Panc1 (cell line): ENCODE measurements around the gene SAMD4A. TPM values are rescaled to one million over a fixed set of nuclear protein-coding genes. Genes with fewer than 3 reads are reported as not detected.

Experiments
- ATAC-seq: fragments of 200-7000 bp; cut with Tn5 transposase; 2 replicates; pipeline ENCODE4 v1.9.1; 2020; ENCODE audit warnings: mild to moderate bottlenecking, moderate library complexity
- BruUV-seq: library from RNA; stranded (reverse); fragments of 400-500 nt; replicated peaks from 2 replicates; lab custom pipeline; 2021; lab: Mats Ljungman, UMichigan
- CTCF ChIA-PET: fragments of 300-600 bp; sonication (Branson Sonifier 250); formaldehyde crosslinking; loops from one replicate; lab custom pipeline; 2022; ENCODE audit warnings: antibody characterized with exemption; lab: Charles Lee
- POLR2A ChIA-PET: fragments of 300-600 bp; sonication (Branson Sonifier 250); formaldehyde crosslinking; loops from one replicate; lab custom pipeline; 2022; ENCODE audit warnings: antibody characterized with exemption; lab: Charles Lee
- DNase-seq: peaks from one replicate; pipeline ENCODE4 v3.0.0-alpha.2; 2010; ENCODE audit warnings: low read depth, low spot score
- H3K27ac ChIP-seq: 2 replicates; pipeline ENCODE4 v1.5.1; 2011; ENCODE audit warnings: mild to moderate bottlenecking, low read length, inconsistent platforms
- H3K27me3 ChIP-seq: fragments of 200-500 bp; sonication (Bioruptor generic); 2 replicates; pipeline ENCODE4 v1.6.0; 2014; ENCODE audit warnings: low read length, inconsistent platforms; ENCODE audit not compliant: control insufficient read depth, insufficient read depth
- H3K36me3 ChIP-seq: fragments of 200-500 bp; sonication (Bioruptor generic); 2 replicates; pipeline ENCODE4 v1.5.1; 2014; ENCODE audit warnings: inconsistent platforms, mild to moderate bottlenecking, low read length, moderate library complexity; ENCODE audit not compliant: control insufficient read depth, insufficient read depth
- H3K4me1 ChIP-seq: 2 replicates; pipeline ENCODE4 v1.5.1; 2011; ENCODE audit warnings: inconsistent platforms, mild to moderate bottlenecking, low read length, moderate library complexity; ENCODE audit not compliant: control insufficient read depth, insufficient read depth
- H3K4me3 ChIP-seq, 2 experiments: 2 replicates each; pipeline ENCODE4 v1.5.1; 2011 to 2012; ENCODE audit warnings: low read depth in 2 of 2, low read length in 2 of 2, mild to moderate bottlenecking in 2 of 2, inconsistent platforms in 1 of 2, moderate library complexity in 1 of 2
- H3K9me3 ChIP-seq: fragments of 200-500 bp; sonication (Bioruptor generic); 2 replicates; pipeline ENCODE4 v1.5.1; 2014; ENCODE audit warnings: low read depth, mild to moderate bottlenecking, inconsistent platforms, low read length, moderate library complexity; ENCODE audit not compliant: control insufficient read depth, insufficient read depth
- CTCF ChIP-seq: fragments of 450-650 bp; IDR thresholded peaks from 2 replicates; pipeline ENCODE4 v1.5.1; 2017; ENCODE audit warnings: mild to moderate bottlenecking
- POLR2AphosphoS5 ChIP-seq: IDR thresholded peaks from 2 replicates; pipeline ENCODE4 v1.6.1; 2012; ENCODE audit warnings: mild to moderate bottlenecking, low read depth, low read length, moderate library complexity
- REST ChIP-seq, 2 experiments: IDR thresholded peaks; 2 replicates each; pipeline ENCODE4 v1.6.1; 2011 to 2012; ENCODE audit warnings: low read depth in 2 of 2, control low read depth in 1 of 2, low read length in 1 of 2, mild to moderate bottlenecking in 1 of 2, moderate library complexity in 1 of 2; ENCODE audit not compliant: insufficient read depth in 1 of 2
- SIN3A ChIP-seq: IDR thresholded peaks from 2 replicates; pipeline ENCODE4 v1.6.1; 2012; ENCODE audit warnings: low read depth, mild to moderate bottlenecking, low read length, moderate library complexity, borderline replicate concordance; ENCODE audit not compliant: insufficient read depth
- TCF7L2 ChIP-seq: IDR thresholded peaks from 2 replicates; pipeline ENCODE4 v1.6.1; 2011; ENCODE audit warnings: mild to moderate bottlenecking, low read depth, low read length, inconsistent platforms
- in situ Hi-C: cut with HindIII; loops from 2 replicates; pipeline ENCODE4 v1.10.0; 2016; ENCODE audit warnings: low sequenced_read_pairs, low pct_unique_long_range_greater_than_20kb
- intact Hi-C: fragments of 100-400 bp; cut with micrococcal nuclease; formaldehyde crosslinking; loops from one replicate; pipeline ENCODE4 v1.10.0; 2022; ENCODE audit not compliant: unreplicated experiment
- total RNA-seq: library from RNA; stranded (reverse); gene quantifications from one replicate; pipeline ENCODE4 v1.2.1, GENCODE V29; 2021; ENCODE audit not compliant: unreplicated experiment

Gene SAMD4A
- total RNA-seq, 1 experiment from 2014 or later: 15.2 TPM

- Histone ChIP-seq H3K9me3 (no peaks in the 10 kb centered on the region), H3K27ac (no peak overlapping the region), H3K4me3 (no peak overlapping the region), H3K36me3 (no peaks in the 10 kb centered on the region), H3K27me3 (no peaks in the 10 kb centered on the region), H3K4me1 (no peaks in the 10 kb centered on the region; the same call in 1 of the 2 replicates)
- in situ Hi-C loops: no loop called here
- TF ChIP-seq CTCF (no peak), POLR2AphosphoS5 (no peak), TCF7L2 (no peak), SIN3A (no peak), REST (IDR thresholded peaks at IDR 0.05; ENCODE audit: insufficient read depth in 1 of 2, low read depth in 2 of 2, low read length in 1 of 2) (no peak)
- ChIA-PET CTCF (no interaction called here), POLR2A (no interaction called here)
- DNase-seq (no peak), ATAC-seq (no peak)
- intact Hi-C loops: no loop called here
- no TSS peak for BruUV-seq
Observed at GRCh38 chr14:54816450-54816849, 249.5 kb downstream of the SAMD4A start.

DNA sequence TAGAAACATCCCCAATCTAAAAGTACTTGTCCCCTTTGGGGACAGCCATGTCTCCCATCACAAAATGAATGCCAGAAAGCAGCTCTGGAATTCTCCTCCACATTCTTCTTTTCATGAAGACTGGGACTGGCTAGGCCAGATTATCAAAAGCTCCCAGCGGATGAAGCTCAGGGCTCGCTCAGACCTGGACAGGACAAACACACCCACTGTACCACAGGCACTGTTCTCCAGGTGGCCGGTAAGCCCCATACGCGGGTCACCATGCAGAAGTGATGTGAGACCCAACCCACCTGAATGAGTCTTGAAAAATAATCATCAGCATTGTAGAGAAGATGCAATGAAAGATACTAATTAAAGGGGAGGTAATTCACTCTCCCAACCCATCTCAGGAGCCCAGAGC lies 250.6 kb downstream of the SAMD4A start:
- Histone ChIP-seq H3K4me1 (no peaks in the 10 kb centered on the region; the same call in 1 of the 2 replicates), H3K27ac (no peak overlapping the region), H3K27me3 (no peaks in the 10 kb centered on the region), H3K9me3 (no peaks in the 10 kb centered on the region), H3K36me3 (no peaks in the 10 kb centered on the region), H3K4me3 (no peak overlapping the region)
- no peak for TF ChIP-seq REST (IDR thresholded peaks at IDR 0.05; ENCODE audit: insufficient read depth in 1 of 2, low read depth in 2 of 2, low read length in 1 of 2)
- TF ChIP-seq CTCF: no peak
- no peak for TF ChIP-seq SIN3A
- TF ChIP-seq TCF7L2: no peak
- no peak for TF ChIP-seq POLR2AphosphoS5
- intact Hi-C loops: no loop called here
- ChIA-PET CTCF (interaction anchor here (0.5 kb wide), 1 partner anchor 121 kb away, joined by 3 read pairs; no protein-coding TSS in a partner anchor), POLR2A (no interaction called here)
- ATAC-seq (no peak), DNase-seq (no peak)
- no TSS peak for BruUV-seq
- in situ Hi-C loops: no loop called here
